Astrocyte (in vitro differentiated cells and primary cell): ENCODE measurements around the gene ABLIM2. TPM values are rescaled to one million over a fixed set of nuclear protein-coding genes. Genes with fewer than 3 reads are reported as not detected.
A peak's percentile ranks its signal among the peaks of the same experiment; 100 is the strongest.

Experiments used
- DNase-seq: peaks from one replicate; pipeline ENCODE4 v3.0.0-alpha.2; 2010; ENCODE audit warnings: low read depth
- FAIRE-seq: peaks from 2 replicates; lab custom pipeline; 2011; peaks lifted over from hg19 to GRCh38; lab: Jason Lieb, UNC
- H2AFZ ChIP-seq: 2 replicates; pipeline ENCODE4 v1.6.0; 2012; ENCODE audit warnings: low read depth, low read length, inconsistent platforms
- H3K27ac ChIP-seq: 2 replicates; pipeline ENCODE4 v1.5.1; 2011; ENCODE audit warnings: low read depth, low read length, inconsistent platforms
- H3K27me3 ChIP-seq: 2 replicates; pipeline ENCODE4 v1.6.0; 2011; ENCODE audit warnings: low read length, inconsistent platforms; ENCODE audit not compliant: insufficient read depth
- H3K36me3 ChIP-seq: 2 replicates; pipeline ENCODE4 v1.5.1; 2011; ENCODE audit warnings: low read length, inconsistent platforms; ENCODE audit not compliant: insufficient read depth
- H3K4me1 ChIP-seq: 2 replicates; pipeline ENCODE4 v1.5.1; 2011; ENCODE audit warnings: low read length, inconsistent platforms; ENCODE audit not compliant: insufficient read depth
- H3K4me2 ChIP-seq: 2 replicates; pipeline ENCODE4 v1.6.0; 2012; ENCODE audit warnings: low read length, inconsistent platforms
- H3K4me3 ChIP-seq: 2 replicates; pipeline ENCODE4 v1.5.1; 2011; ENCODE audit warnings: low read depth, mild to moderate bottlenecking, low read length, inconsistent platforms; ENCODE audit not compliant: insufficient read depth
- H3K79me2 ChIP-seq: 2 replicates; pipeline ENCODE4 v1.6.0; 2012; ENCODE audit warnings: mild to moderate bottlenecking, low read length, inconsistent platforms; ENCODE audit not compliant: insufficient read depth
- H3K9ac ChIP-seq: 2 replicates; pipeline ENCODE4 v1.6.0; 2012; ENCODE audit warnings: mild to moderate bottlenecking, low read length, inconsistent platforms
- H3K9me3 ChIP-seq: 2 replicates; pipeline ENCODE4 v1.5.1; 2012; ENCODE audit warnings: low read depth, mild to moderate bottlenecking, low read length, inconsistent platforms; ENCODE audit not compliant: insufficient read depth
- H4K20me1 ChIP-seq: 2 replicates; pipeline ENCODE4 v1.6.0; 2012; ENCODE audit warnings: low read length, inconsistent platforms; ENCODE audit not compliant: insufficient read depth
- H3K27ac Mint-ChIP-seq: one replicate; pipeline ENCODE4 v1.8.0; 2021; ENCODE audit warnings: mild to moderate bottlenecking, mixed read lengths; ENCODE audit not compliant: unreplicated experiment
- H3K27me3 Mint-ChIP-seq: one replicate; pipeline ENCODE4 v1.8.0; 2021; ENCODE audit warnings: low read depth, mixed read lengths; ENCODE audit not compliant: unreplicated experiment
- H3K36me3 Mint-ChIP-seq: one replicate; pipeline ENCODE4 v1.8.0; 2021; ENCODE audit warnings: low read depth, mixed read lengths; ENCODE audit not compliant: unreplicated experiment
- H3K4me1 Mint-ChIP-seq: one replicate; pipeline ENCODE4 v1.8.0; 2021; ENCODE audit warnings: low read depth, mixed read lengths; ENCODE audit not compliant: unreplicated experiment
- H3K4me3 Mint-ChIP-seq: one replicate; pipeline ENCODE4 v1.8.0; 2021; ENCODE audit warnings: mild to moderate bottlenecking, moderate library complexity, mixed read lengths; ENCODE audit not compliant: unreplicated experiment
- H3K9me3 Mint-ChIP-seq: one replicate; pipeline ENCODE4 v1.8.0; 2021; ENCODE audit warnings: mild to moderate bottlenecking, mixed read lengths; ENCODE audit not compliant: unreplicated experiment
- EZH2 ChIP-seq: IDR thresholded peaks from 2 replicates; pipeline ENCODE4 v1.6.1; 2012; ENCODE audit warnings: mild to moderate bottlenecking, low read length, inconsistent platforms; ENCODE audit not compliant: insufficient read depth
- total RNA-seq: library from RNA; stranded (reverse); gene quantifications from 2 replicates; pipeline ENCODE4 v1.2.1, GENCODE V29; 2021
- TF ChIP-seq, protein P1 (sequence below): IDR thresholded peaks from 2 replicates; pipeline ENCODE4 v1.5.1; 2011; ENCODE audit warnings: low read depth, mild to moderate bottlenecking, inconsistent platforms, low read length, moderate library complexity; ENCODE audit not compliant: insufficient read depth

The ABLIM2 gene
- total RNA-seq, 1 donor from 2014 or later = 0.50 TPM

DNA sequence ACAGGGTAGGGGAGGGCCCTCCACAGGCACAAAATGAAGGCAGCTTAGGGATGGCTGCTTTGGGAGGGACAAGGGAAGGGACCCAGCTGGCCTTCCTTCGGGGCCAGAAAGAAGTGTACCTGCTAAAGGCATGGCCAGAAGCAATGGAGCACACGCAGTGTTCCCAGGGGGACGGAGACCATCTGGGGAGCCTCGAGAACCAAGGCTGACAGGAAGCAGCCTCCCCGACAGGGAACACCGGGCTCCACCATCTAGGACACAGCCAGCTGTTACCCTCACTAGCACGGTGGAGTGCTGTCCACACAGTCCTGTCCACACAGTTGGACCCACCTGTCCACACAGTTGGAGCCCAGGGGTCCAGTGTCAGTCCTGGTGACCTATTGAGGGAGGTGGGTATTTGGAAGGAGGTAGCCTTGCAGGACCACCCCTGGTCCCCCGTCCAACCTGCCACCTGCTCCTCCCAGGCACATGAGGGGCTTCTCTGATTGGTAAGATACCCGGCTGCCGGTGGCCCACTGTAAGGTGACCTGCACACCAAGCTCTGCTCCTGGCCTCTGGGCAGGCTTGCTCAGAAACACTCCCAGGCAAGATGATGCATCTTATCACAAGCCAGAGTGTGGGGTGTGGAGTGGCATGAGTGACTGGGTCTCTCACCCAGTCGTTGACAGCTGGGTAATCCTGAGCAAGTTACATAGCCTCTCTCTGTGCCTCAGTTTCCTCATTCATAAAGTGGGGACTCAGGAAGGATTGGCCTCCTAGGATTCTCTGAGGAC, 198.4 kb downstream of the ABLIM2 start:
- no peak overlapping the region for H3K4me3 ChIP-seq
- peaks cover 5% of the 10 kb centered on the region for H3K27me3 ChIP-seq
- H3K27ac ChIP-seq = peak overlapping the region; percentile 86
- DNase-seq = no peak
- no peak overlapping the region for H3K4me3 Mint-ChIP-seq
- peaks cover 25% of the 10 kb centered on the region for H3K4me1 ChIP-seq
- H4K20me1 ChIP-seq = no peaks in the 10 kb centered on the region
- no peak overlapping the region for H2AFZ ChIP-seq
- no peak overlapping the region for H3K27ac Mint-ChIP-seq
- H3K36me3 ChIP-seq = no peaks in the 10 kb centered on the region
- H3K4me1 Mint-ChIP-seq = peaks cover 3% of the 10 kb centered on the region
- no peak for FAIRE-seq
- peak overlapping the region; percentile 71 for H3K9ac ChIP-seq
- no peaks in the 10 kb centered on the region for H3K9me3 Mint-ChIP-seq
- H3K36me3 Mint-ChIP-seq = peaks cover 3% of the 10 kb centered on the region
- H3K79me2 ChIP-seq = no peaks in the 10 kb centered on the region
- H3K9me3 ChIP-seq = no peaks in the 10 kb centered on the region
- H3K27me3 Mint-ChIP-seq = peaks cover 23% of the 10 kb centered on the region
- TF ChIP-seq, protein P1, sequence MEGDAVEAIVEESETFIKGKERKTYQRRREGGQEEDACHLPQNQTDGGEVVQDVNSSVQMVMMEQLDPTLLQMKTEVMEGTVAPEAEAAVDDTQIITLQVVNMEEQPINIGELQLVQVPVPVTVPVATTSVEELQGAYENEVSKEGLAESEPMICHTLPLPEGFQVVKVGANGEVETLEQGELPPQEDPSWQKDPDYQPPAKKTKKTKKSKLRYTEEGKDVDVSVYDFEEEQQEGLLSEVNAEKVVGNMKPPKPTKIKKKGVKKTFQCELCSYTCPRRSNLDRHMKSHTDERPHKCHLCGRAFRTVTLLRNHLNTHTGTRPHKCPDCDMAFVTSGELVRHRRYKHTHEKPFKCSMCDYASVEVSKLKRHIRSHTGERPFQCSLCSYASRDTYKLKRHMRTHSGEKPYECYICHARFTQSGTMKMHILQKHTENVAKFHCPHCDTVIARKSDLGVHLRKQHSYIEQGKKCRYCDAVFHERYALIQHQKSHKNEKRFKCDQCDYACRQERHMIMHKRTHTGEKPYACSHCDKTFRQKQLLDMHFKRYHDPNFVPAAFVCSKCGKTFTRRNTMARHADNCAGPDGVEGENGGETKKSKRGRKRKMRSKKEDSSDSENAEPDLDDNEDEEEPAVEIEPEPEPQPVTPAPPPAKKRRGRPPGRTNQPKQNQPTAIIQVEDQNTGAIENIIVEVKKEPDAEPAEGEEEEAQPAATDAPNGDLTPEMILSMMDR = no peak
- no peak for TF ChIP-seq EZH2
- peak overlapping the region; percentile 39 for H3K4me2 ChIP-seq

DNA sequence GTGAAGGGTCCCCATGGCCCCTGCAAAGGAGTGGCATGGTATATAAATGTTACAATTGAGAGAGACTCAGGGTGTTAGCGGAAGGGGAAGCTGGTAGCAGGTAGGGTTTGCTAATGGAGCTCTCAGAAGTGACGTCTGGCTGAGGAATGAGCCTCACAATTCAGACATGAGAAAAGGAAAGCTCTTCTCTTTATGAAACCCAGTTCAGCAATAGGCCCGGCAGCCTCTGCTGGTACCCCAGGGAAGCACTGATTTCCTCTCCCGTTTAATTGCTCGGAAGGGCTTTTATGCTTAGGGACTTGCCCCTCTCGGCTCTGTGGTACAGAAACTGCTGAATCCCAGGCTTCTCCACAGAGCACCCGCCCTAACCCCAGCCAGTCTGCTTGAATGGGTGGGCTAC, 199.5 kb downstream of the ABLIM2 start:
- Histone ChIP-seq H3K79me2 (no peaks in the 10 kb centered on the region), H3K27ac (no peak overlapping the region)

More for the DNA sequence above, 199.5 kb downstream of the ABLIM2 start:
- Histone ChIP-seq H3K4me3 (no peak overlapping the region), H3K9me3 (no peaks in the 10 kb centered on the region), H2AFZ (no peak overlapping the region), H3K27me3 (peaks cover 5% of the 10 kb centered on the region), H3K4me1 (peaks cover 25% of the 10 kb centered on the region), H3K36me3 (no peaks in the 10 kb centered on the region), H3K4me2 (no peak overlapping the region), H4K20me1 (no peaks in the 10 kb centered on the region), H3K9ac (no peak overlapping the region)
- FAIRE-seq (no peak), DNase-seq (no peak)
- TF ChIP-seq, protein P1 = no peak
- TF ChIP-seq EZH2 = no peak
- Mint-ChIP-seq H3K9me3 (no peaks in the 10 kb centered on the region), H3K27ac (no peak overlapping the region), H3K27me3 (peaks cover 18% of the 10 kb centered on the region), H3K4me1 (peaks cover 3% of the 10 kb centered on the region), H3K4me3 (no peak overlapping the region), H3K36me3 (peaks cover 3% of the 10 kb centered on the region)
